Right lobe of liver (tissue), 6 donors: Measurements from ENCODE around the gene PPP1R7. TPM values are rescaled to one million over a fixed set of nuclear protein-coding genes. Genes with fewer than 3 reads are reported as not detected.

ENCODE experiments used
- ATAC-seq, 4 donors: fragments of 200-7000 bp; cut with Tn5 transposase; one replicate each; pipeline ENCODE4 v1.9.1; 2020; ENCODE audit warnings: mild to moderate bottlenecking in 4 of 4, moderate library complexity in 4 of 4
- DNase-seq, 3 donors: peaks; one replicate each; pipeline ENCODE4 v3.0.0-alpha.2; 2020
- H3K27ac ChIP-seq, 3 donors: fragments of 200-600 bp; one replicate each; pipeline ENCODE4 v1.8.0; 2022
- H3K27me3 ChIP-seq, 2 donors: fragments of 200-600 bp; one replicate each; pipeline ENCODE4 v1.8.0; 2022
- H3K36me3 ChIP-seq, 4 donors: fragments of 200-600 bp; sonication (generic) in 1 of 4; one replicate each; pipeline versions ENCODE4 v1.5.1 to v1.8.0; 2017 to 2022; ENCODE audit warnings: control low read depth in 1 of 4
- H3K4me1 ChIP-seq, 4 donors: fragments of 200-600 bp; sonication (generic) in 1 of 4; one replicate each; pipeline versions ENCODE4 v1.5.1 to v1.8.0; 2017 to 2022; ENCODE audit warnings: control low read depth in 1 of 4
- H3K4me3 ChIP-seq, 3 donors: fragments of 200-600 bp; one replicate each; pipeline ENCODE4 v1.8.0; 2022
- H3K9me3 ChIP-seq, 4 donors: fragments of 200-600 bp; sonication (generic) in 1 of 4; one replicate each; pipeline versions ENCODE4 v1.5.1 to v1.8.0; 2017 to 2022; ENCODE audit warnings: control low read depth in 1 of 4
- POLR2A ChIP-seq: fragments of 450-650 bp; IDR thresholded peaks from one replicate; pipeline ENCODE4 v1.6.1; 2017; ENCODE audit warnings: antibody characterized with exemption, mild to moderate bottlenecking
- WGBS: methylation state at CpG from one replicate; pipeline ENCODE4 v1.1.6; 2018; ENCODE audit warnings: low coverage, low lambda C conversion rate; ENCODE audit not compliant: insufficient coverage; ENCODE audit errors: missing lambda C conversion rate; 5-methylcytosine and 5-hydroxymethylcytosine counted together
- intact Hi-C, 2 donors: fragments of 100-400 bp; cut with DNase I; formaldehyde crosslinking; loops; one replicate each; pipeline versions ENCODE4 v1.11.2 to v1.14.1; 2022
- total RNA-seq, 6 experiments: library from RNA; depleted of rRNA in 2 of 6; stranded (reverse); fragments of >200 nt in 2 of 6; fragmentation: NEBNext Ultra II Directional in 3 of 6; extraction: Animal tissue kit (Norgen Biotek cat#: 25700) in 3 of 6; gene quantifications; one replicate each; pipeline versions ENCODE4 v1.1.0 to v1.2.4, GENCODE V29; 2016 to 2023
- TF ChIP-seq, protein P1 (sequence below), 4 donors: fragments of 200-600 bp in 3 of 4; fragments of 450-650 bp in 1 of 4; IDR thresholded peaks; one replicate each; pipeline versions ENCODE4 v1.5.1 to v1.8.0; 2016 to 2022; ENCODE audit warnings: antibody characterized with exemption in 4 of 4, mild to moderate bottlenecking in 2 of 4
- donor health status: DM: no; HTN: yes; CAD: no.
- donor health status: DM: no; HTN: no; CAD: no.
- donor health status: DM: no; HTN: no; CAD: no.
- donor health status: DM: no; HTN: yes; CAD: no.
- donor health status: DM: no; HTN: yes; CAD: no.

The PPP1R7 gene
- total RNA-seq, 6 experiments from 2014 or later = 27.8 to 35.7 (median 29.5) TPM

DNA sequence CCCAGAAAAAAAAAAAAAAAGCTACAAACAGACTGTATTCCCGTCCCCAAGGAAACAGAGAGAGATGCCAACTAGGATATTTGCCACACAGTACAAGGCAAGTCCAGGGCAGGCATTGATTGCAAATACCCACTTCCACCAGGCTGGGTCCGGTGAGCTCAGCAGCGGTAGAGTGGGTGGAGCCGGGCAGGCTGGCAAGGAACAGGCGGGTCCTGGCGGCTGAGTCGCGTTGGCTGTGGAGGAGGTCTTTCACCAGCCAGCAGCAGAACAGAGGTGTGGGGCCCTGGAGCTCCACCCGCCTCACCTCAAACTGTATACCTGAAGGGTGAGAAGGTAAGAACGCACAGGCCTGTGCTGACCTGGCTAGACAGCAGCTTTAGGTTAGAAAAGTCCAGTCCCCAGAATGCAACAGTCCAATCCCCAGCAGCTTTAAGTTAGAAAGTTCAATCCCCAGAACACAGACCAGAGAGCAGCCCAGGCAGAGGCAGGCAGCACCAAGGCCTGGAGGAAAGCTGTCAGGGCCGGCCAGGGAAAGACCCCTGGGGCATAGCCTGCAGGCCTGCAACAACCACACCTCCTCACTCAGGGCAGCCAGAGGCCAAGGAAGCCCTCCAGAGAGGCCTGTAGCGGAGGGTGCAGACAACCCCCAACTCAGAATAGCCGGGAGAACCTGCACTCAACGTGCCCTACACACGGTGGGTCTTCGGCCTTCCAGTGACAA lies 26.3 kb upstream of the PPP1R7 start:
- Histone ChIP-seq H3K36me3 (no peaks in the 10 kb centered on the region), H3K4me3 (no peak overlapping the region), H3K27ac (no peak overlapping the region), H3K4me1 (peaks cover 0 to 6% (median 2%) of the 10 kb centered on the region in 4 donors), H3K9me3 (no peaks in the 10 kb centered on the region), H3K27me3 (no peaks in the 10 kb centered on the region)
- DNase-seq (peak in 2 of 3 donors; percentile 89 to 92), ATAC-seq (peak; percentile 73 to 99 (median 99))
- WGBS = 83% methylated on average over 6 of the region's 16 CpGs
- intact Hi-C loops = no loop called here
- TF ChIP-seq, protein P1, sequence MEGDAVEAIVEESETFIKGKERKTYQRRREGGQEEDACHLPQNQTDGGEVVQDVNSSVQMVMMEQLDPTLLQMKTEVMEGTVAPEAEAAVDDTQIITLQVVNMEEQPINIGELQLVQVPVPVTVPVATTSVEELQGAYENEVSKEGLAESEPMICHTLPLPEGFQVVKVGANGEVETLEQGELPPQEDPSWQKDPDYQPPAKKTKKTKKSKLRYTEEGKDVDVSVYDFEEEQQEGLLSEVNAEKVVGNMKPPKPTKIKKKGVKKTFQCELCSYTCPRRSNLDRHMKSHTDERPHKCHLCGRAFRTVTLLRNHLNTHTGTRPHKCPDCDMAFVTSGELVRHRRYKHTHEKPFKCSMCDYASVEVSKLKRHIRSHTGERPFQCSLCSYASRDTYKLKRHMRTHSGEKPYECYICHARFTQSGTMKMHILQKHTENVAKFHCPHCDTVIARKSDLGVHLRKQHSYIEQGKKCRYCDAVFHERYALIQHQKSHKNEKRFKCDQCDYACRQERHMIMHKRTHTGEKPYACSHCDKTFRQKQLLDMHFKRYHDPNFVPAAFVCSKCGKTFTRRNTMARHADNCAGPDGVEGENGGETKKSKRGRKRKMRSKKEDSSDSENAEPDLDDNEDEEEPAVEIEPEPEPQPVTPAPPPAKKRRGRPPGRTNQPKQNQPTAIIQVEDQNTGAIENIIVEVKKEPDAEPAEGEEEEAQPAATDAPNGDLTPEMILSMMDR (IDR thresholded peaks at IDR 0.05) = no peak
- no peak for TF ChIP-seq POLR2A

DNA sequence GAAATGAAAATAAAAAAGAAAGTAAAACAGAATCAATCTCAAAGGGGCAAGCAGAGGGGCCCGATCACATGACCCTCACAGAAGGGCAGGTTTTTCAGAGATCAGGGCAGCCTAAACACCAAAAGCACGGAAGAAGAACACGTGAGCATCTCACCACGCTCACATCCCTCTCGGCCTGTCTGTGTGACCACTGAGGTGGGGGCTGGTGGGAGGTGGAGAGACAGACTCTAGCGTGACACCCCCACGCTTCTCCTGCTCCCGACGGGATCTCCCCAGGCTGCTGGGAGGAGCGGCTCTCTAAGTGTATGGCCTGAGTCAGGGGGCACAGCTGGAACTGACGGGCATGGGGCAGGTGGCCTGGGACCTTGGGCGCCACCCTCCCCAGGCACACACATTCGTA lies 24.6 kb upstream of the PPP1R7 start:
- Histone ChIP-seq H3K27ac (no peak overlapping the region), H3K4me3 (no peak overlapping the region), H3K4me1 (peaks cover 0 to 6% (median 2%) of the 10 kb centered on the region in 4 donors), H3K9me3 (no peaks in the 10 kb centered on the region), H3K27me3 (no peaks in the 10 kb centered on the region), H3K36me3 (no peaks in the 10 kb centered on the region)
- DNase-seq (peak in 1 of 3 donors; percentile 26), ATAC-seq (no peak)
- TF ChIP-seq, protein P1 (IDR thresholded peaks at IDR 0.05) = no peak
- no peak for TF ChIP-seq POLR2A
- WGBS = 85% methylated on average over 4 of the region's 13 CpGs
- intact Hi-C loops = no loop called here

DNA sequence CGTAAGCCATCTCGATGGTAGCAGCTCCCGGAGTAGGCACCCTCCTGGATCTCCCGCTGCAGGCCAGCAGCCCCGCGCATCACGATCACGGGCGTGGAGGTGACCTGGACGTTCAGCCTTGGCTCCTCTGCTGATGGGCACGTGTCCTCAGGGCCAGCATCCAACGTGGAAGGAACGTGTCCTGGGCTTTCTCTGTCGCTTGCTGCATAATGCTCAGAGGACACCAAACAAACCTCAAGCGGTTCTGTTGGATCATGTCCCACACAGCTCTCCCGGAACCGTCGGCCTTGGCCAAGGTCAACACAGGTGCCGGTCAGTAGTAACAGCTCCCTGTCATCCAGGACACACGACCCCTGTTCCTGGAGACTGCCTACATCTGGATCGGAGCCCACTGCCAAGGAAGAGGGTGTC lies 24.1 kb upstream of the PPP1R7 start:
- Histone ChIP-seq H3K4me3 (no peak overlapping the region), H3K4me1 (peaks cover 0 to 6% (median 2%) of the 10 kb centered on the region in 4 donors), H3K27me3 (no peaks in the 10 kb centered on the region), H3K9me3 (no peaks in the 10 kb centered on the region), H3K36me3 (no peaks in the 10 kb centered on the region), H3K27ac (no peak overlapping the region)
- TF ChIP-seq POLR2A = no peak
- TF ChIP-seq, protein P1 (IDR thresholded peaks at IDR 0.05) = no peak
- 70% methylated on average over 6 of the region's 21 CpGs for WGBS
- peak in 2 of 4 donors; percentile 6 to 38 for ATAC-seq
- intact Hi-C loops = no loop called here
- peak in 2 of 3 donors; percentile 58 to 78 for DNase-seq

DNA sequence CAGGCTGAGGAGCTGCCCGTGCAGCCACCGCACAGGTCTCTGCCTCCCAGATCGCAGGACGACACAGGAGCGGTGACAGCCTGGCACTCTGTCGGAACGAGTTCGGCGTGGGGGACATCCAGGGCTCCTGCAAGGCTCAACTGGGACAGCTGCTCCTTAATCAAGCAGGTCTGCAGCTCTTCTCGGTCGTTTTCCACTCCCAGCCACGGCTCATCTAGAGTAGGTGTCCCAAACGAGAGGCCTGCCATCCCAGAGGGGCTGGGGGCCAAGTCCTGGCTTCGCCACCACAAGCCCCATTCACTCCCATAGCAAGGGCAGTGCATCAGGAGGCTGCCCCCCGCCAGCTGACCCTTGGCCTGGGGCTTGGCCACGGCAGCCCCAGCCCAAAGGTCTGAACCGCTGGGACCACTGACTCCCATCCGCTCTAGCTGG lies 23.5 kb upstream of the PPP1R7 start:
- TF ChIP-seq POLR2A = no peak
- TF ChIP-seq, protein P1 (IDR thresholded peaks at IDR 0.05) = no peak
- no peaks in the 10 kb centered on the region for H3K36me3 ChIP-seq
- H3K4me1 ChIP-seq = peaks cover 0 to 6% (median 2%) of the 10 kb centered on the region in 4 donors
- no peaks in the 10 kb centered on the region for H3K9me3 ChIP-seq
- no peak overlapping the region for H3K27ac ChIP-seq
- no CpG with 5 or more reads among the region's 18 CpGs for WGBS
- DNase-seq (peak in 1 of 3 donors; percentile 44), ATAC-seq (no peak)
- intact Hi-C loops = no loop called here
- H3K4me3 ChIP-seq = no peak overlapping the region
- H3K27me3 ChIP-seq = no peaks in the 10 kb centered on the region
